22Rv1 (cell line): ENCODE results near the gene MFGE8.

ENCODE experiments used
- ZFX ChIP-seq: fragments of 450-650 bp; IDR thresholded peaks from 2 replicates; pipeline ENCODE4 v1.6.1; 2017; ENCODE audit warnings: antibody characterized with exemption, borderline replicate concordance
- TF ChIP-seq, protein P1 (sequence below): fragments of 450-650 bp; IDR thresholded peaks from 2 replicates; pipeline ENCODE4 v1.5.1; 2017; ENCODE audit warnings: mild to moderate bottlenecking

DNA sequence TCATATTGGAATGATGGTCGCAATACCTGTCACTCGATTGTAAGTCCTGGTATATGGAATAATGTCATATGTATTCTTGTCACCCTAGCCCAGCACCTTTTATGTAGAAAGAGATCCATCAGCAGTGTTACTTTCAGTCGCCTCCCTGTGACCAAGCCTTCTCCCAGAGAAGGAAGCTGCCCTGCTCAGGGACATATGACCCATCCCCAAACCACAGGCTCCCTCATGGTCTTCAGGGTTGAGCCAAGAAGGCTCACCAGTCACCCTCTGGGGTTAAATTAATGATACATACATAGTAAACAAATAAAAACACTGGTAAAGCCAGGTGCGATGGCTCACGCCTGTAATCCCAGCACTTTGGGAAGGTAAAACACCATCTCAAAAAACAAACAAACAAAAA is 4.6 kb upstream of the MFGE8 start:
- TF ChIP-seq, protein P1, sequence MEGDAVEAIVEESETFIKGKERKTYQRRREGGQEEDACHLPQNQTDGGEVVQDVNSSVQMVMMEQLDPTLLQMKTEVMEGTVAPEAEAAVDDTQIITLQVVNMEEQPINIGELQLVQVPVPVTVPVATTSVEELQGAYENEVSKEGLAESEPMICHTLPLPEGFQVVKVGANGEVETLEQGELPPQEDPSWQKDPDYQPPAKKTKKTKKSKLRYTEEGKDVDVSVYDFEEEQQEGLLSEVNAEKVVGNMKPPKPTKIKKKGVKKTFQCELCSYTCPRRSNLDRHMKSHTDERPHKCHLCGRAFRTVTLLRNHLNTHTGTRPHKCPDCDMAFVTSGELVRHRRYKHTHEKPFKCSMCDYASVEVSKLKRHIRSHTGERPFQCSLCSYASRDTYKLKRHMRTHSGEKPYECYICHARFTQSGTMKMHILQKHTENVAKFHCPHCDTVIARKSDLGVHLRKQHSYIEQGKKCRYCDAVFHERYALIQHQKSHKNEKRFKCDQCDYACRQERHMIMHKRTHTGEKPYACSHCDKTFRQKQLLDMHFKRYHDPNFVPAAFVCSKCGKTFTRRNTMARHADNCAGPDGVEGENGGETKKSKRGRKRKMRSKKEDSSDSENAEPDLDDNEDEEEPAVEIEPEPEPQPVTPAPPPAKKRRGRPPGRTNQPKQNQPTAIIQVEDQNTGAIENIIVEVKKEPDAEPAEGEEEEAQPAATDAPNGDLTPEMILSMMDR, result no peak
- TF ChIP-seq ZFX, result no peak
